ENCODE measurements around the gene NDC80.

- TF ChIP-seq ZFP1 (CRISPR knock-in tag; IDR thresholded peaks at IDR 0.05) (no peak), ZNF398 (CRISPR knock-in tag; IDR thresholded peaks at IDR 0.05) (no peak), CTCF (IDR thresholded peaks at IDR 0.05 in 2 of 3, conservative IDR thresholded peaks at IDR 0.05 in 1 of 3; ENCODE audit: insufficient read depth in 2 of 3, low read depth in 1 of 3, low read length in 3 of 3) (no peak), NBN (IDR thresholded peaks at IDR 0.05; ENCODE audit: low read depth) (no peak), ZNF3 (CRISPR knock-in tag; IDR thresholded peaks at IDR 0.05) (no peak), CREM (IDR thresholded peaks at IDR 0.05; ENCODE audit: low read depth) (no peak), STAG1 (CRISPR knock-in tag; IDR thresholded peaks at IDR 0.05; ENCODE audit: borderline replicate concordance) (no peak), NFXL1 (CRISPR knock-in tag; IDR thresholded peaks at IDR 0.05) (no peak), E4F1 (CRISPR knock-in tag; IDR thresholded peaks at IDR 0.05; ENCODE audit: borderline replicate concordance) (no peak)
These were observed 34.9 kb upstream of the NDC80 start for GRCh38 chr18:2536493-2536892.

All from K562 (cell line).